GM04504 (cell line): ENCODE results near the gene SRF.
A peak's percentile ranks its signal among the peaks of the same experiment; 100 is the strongest.

ENCODE experiments used
- DNase-seq: peaks from one replicate; pipeline ENCODE4 v3.0.0-alpha.2; 2012; ENCODE audit warnings: low read depth

Gene SRF

DNA sequence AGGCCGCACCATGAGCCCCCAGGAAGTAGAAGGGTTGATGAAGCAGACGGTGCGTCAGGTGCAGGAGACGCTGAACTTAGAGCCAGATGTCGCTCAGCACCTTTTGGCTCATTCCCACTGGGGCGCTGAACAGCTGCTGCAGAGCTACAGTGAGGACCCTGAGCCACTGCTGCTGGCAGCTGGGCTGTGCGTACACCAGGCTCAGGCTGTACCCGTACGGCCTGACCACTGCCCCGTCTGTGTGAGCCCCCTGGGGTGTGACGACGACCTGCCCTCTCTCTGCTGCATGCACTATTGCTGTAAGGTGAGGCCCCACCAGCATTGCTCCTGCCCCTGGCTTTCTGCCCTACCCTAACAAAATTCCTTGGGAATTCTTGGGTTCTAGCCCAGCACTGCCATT is 45.1 kb downstream of the SRF start:
- no peak for DNase-seq

DNA sequence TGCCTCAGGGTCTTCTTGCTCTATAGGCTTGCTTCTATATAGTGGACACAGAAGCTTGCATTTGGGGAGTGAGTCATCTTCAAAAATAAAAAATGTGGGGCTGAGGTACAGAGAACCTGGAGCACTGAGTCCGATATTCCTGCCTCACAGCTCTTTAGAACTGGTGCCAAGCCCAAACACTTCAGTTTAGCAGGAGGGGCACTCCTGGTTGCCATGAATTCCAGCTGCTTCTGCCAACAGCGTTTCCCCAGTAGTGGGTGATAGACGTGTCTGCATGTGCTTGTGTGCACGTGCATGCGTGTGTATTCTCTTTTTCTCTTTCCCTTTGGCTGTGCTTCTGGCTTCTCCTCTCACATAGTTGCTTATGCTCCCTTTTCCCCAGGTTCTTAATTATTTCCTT is 46.3 kb downstream of the SRF start:
- DNase-seq, result no peak

DNA sequence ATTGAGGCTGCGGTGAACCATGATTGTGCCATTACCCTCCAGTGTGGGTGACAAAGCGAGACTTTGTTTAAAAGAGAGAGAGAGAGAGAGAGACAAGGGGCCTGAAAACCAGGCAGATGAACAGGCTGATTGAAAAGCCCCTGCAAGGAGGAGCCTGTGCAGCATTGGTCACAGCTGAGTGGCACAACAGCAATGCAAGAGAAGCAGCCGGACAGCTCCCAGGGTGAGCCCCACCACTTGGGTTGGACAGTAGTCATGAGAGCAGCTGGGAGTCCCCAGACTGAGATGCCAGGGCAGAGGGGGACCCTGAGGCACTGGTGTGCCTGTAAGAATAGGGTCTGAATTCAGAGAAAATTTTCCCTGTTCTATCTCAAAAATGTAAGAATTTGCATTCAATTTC is 48.0 kb downstream of the SRF start:
- DNase-seq, result no peak

DNA sequence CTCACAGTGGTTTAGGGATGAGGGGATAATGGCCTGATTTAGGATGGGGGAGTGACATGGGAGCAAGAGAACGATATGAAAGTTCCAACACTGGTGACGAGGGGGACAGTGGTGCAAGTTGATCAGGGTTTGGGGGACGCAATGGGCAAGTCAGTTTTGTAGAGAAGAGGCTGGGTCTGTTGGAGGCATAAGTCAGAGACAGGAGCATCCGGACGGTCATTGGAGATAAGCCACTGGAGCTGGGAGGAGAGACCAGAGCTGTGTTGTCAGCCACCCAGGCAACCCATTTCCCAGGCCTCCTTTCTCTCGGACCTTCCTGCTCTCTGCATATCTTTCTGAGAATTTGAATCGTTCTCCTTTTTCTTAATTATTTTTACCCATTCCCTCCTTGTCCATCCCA is 48.7 kb downstream of the SRF start:
- DNase-seq, result no peak

DNA sequence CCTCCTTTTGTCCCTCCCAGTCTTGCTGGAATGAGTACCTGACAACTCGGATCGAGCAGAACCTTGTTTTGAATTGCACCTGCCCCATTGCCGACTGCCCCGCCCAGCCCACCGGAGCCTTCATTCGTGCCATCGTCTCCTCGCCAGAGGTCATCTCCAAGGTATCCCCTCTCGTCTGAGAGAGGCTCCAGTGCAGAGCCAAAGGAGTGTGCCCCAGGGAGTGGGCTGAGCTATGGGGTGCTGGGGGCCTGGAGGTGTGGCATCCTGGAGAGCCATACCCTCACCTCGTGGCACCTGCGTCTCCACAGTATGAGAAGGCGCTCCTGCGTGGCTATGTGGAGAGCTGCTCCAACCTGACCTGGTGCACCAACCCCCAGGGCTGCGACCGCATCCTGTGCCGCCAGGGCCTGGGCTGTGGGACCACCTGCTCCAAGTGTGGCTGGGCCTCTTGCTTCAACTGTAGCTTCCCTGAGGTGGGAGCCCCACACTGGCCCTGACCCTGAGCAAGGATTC is 49.4 kb downstream of the SRF start:
- no peak for DNase-seq

DNA sequence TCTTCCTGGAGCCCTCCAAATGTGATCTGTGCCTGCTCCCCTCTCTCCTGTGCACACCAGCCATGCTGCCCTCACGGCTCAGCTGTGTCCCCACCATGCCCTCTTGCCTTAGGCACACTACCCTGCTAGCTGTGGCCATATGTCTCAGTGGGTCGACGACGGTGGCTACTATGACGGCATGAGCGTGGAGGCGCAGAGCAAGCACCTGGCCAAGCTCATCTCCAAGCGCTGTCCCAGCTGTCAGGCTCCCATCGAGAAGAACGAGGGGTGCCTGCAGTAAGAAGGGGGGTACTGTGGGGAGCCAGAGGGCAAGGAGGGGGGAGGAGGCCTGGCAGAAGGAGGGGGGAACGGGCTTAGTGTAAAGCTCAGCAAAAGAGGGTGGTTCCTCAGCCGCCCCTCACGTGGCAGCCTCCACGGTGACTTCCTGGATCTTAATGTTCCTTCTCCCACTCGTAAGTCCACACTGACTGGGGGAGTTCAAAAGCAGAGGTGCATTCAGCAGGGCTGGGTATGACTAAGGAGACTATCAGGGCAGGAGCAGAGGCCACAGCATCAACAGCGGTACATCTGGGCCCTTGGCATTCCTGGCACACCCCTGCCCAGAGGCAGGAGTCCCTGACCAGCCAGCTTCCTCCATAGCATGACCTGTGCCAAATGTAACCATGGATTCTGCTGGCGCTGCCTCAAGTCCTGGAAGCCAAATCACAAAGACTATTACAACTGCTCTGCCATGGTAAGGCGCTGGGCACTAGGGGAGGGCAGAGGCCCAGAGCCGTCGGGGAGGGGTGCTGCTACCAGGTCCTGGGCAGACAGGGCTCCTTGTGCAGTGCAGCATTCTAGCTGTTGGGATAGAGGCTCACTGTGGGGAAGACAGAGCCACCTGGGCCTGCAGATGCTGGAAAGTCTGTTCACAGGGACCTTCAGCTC is 50.2 kb downstream of the SRF start:
- DNase-seq, result no peak

DNA sequence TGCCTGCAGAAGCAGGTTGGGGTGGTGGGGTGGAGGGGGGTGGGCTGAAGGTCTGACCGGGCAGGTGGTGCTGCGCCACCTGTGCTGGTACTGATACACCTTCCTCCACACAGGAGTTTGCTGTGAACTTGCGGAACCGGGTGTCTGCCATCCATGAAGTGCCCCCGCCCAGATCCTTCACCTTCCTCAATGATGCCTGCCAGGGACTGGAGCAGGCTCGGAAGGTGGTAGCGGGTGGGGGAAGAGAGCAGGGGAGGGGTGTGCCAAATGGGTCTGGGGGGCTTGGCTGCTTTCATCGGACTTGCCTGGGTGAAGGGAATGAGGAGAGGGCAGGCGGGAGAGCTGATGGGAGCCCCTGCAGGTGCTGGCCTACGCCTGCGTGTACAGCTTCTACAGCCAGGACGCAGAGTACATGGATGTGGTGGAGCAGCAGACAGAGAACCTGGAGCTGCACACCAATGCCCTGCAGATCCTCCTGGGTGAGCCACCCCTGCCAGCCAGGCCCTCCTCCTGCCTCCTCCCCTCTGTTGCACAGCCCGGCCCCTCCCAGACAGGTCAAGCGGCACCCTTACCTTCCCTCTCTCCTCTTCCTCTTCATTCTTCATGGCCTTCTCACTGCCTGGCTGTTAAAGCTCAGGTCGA is 51.5 kb downstream of the SRF start:
- no peak for DNase-seq

DNA sequence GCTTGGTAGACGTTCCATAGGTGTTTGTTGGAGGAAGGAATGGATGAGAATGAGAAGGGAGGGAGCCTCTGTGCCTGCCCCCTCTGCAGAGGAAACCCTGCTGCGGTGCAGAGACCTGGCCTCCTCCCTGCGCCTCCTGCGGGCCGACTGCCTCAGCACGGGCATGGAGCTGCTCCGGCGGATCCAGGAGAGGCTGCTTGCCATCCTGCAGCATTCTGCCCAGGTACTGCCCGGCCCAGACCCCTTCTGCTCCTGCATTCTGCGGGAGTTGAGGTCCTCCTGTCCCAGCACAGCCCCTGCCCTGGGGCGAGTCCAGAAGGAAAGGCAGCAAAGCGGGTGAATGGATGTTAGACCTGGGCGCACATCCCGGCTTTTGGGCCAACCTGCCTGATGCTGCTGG is 52.1 kb downstream of the SRF start:
- no peak for DNase-seq

DNA sequence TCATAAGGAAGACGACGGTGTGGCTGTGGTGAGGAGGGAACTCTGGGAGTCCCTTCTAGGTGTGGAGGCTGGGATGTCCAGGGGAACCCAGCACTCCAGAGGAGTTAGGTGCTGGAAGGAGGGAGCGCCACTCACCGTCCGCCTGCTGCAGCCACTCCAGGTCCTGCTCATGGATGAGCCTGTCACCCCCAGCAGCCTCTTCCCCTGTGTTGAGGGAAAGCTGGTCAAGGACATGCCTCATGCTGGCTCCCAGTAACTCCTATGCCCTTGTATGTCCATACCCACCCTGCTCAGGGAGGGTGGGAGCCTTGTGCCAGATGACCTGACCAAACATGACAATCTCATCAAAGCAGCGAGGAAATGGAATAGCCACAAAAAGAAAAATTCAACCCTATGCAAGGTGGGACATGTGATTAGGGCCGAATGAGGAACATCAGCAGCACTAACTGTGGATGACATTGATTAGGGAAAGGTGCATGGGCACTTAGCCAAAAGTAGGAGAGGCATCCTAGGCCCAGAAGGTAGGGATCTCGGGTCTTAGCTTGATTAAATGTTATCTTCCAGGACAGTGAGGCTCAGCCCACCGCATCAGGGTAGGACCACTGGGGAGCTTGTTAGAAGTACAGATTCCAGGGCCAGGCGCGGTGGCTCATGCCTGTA is 55.3 kb downstream of the SRF start:
- no peak for DNase-seq

DNA sequence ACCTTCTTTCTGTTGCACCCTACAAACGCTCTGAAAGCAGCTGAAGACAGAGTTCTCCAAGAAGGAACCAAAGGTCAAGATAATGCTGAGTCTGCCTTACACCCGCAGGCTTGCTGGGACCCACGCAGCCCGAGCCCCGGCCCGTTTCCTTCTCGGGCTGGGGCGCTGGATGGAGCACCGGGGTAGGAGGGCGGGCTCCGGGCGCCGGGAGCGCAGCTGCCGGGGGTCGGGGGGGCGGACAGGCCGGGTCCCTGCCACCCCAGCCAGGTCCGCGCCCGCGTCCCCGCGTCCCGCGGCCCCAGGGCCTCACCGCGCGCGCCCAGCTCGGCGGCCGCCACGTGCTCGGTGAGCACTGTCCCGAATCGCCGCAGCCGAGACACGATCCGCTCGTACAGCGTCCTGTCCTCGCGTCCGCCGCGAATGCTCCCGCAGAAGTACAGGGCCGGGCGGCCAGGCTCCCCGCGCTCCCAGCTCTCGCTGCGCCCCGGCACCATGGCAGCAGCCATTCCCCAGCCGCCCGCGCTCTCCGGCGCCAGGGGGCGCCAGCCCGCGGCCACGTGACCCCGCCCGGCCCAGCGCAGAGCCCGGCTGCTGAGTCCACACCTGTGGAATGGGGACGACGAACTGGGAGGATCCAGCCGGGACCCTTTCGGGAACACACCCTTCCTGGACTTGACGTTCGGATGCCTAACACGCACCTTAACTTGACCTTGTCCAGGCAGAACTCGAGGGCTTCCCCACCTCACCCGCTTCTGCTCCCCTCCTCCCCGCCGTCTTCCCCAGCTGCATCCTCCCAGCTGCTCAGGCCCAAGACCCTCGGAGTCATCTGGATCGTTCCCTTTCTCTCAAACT is 58.1 kb downstream of the SRF start, which contains the start of gene DNPH1:
DNPH1 (minus strand) TSS at position 531 of the 852 bp plus-strand sequence; CDS start at position 506, 25 bp downstream.
- peak; percentile 31 for DNase-seq

DNA sequence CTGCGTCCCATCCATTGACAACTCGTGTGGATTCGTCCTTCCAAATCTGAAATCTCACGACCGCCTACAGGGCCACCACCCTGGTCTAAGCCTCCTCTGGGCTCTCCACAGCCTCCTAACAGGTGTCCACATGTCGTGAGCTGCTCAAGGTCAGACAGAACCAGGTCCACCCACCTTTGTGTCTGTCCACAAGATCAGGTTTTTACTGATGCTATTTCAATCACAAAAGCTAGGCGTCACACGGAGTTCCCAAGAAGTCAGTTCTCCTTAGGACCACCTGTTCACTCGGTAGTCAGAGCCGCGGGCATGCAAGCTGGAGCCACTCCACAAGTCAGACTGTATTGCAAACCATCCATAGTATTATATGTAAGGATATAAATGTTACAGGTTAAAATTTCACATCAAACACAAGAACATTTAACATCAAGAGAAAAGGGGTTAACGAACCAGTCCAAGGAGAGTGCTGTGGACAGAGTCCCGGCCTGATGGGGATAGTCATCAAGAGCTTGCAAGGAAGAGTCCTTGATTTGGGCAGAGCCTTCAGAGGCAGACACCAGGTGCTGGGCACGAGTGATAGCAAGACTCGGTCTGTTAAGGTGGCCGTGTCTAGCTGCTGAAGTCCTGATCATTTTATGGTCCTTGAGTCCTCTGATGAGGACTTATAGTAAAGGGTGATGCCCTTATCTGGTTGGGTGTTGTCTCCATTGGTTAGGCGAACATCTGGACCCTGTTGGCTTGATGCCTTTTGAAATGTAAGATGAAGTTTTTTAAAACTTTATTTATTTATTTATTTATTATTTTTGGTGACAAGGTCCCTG is 58.9 kb downstream of the SRF start:
- no peak for DNase-seq

DNA sequence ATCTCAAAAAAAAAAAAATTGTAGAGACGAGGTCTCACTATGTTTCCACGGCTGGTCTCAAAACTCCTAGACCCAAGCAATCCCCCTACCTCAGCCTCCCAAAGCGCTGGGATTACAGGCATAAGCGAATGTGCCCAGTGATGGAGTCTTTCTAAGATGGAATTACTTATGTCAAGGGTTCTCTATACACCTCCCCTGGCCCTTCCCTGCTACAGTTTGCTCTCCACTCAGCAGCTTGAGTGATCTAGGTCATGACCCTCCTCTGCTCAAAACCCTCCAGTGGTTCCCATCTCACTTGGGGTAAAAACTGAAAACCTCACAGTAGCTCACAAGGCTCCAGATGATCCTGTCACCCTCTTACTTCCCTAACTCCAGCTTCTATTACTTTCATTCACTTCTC is 60.0 kb downstream of the SRF start:
- no peak for DNase-seq
